RCC 7860 (cell line): ENCODE data around the gene MATN1.
"Not testable (repeated sequence)": the region's sequence is repeated elsewhere in the genome, so short reads cannot be mapped to it uniquely, and the experiment has no call there.

Experiments
- DNase-seq: peaks from one replicate; pipeline ENCODE4 v3.0.0-alpha.2; 2015; ENCODE audit warnings: low spot score
- FAIRE-seq: peaks from 2 replicates; lab custom pipeline; 2012; peaks lifted over from hg19 to GRCh38; lab: Jason Lieb, UNC

MATN1 gene, protein sequence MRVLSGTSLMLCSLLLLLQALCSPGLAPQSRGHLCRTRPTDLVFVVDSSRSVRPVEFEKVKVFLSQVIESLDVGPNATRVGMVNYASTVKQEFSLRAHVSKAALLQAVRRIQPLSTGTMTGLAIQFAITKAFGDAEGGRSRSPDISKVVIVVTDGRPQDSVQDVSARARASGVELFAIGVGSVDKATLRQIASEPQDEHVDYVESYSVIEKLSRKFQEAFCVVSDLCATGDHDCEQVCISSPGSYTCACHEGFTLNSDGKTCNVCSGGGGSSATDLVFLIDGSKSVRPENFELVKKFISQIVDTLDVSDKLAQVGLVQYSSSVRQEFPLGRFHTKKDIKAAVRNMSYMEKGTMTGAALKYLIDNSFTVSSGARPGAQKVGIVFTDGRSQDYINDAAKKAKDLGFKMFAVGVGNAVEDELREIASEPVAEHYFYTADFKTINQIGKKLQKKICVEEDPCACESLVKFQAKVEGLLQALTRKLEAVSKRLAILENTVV

GRCh38 chr1:30723331-30723755 is at the start of gene MATN1:
Gene MATN1 (minus strand): TSS chr1:30723585. CDS start chr1:30723551, 34 bp downstream.
- FAIRE-seq = no peak

GRCh38 chr1:30771005-30771404 is 47.6 kb upstream of the MATN1 start:
- DNase-seq (no peak), FAIRE-seq (no peak)

More at GRCh38 chr1:30723331-30723755, at the start of gene MATN1:
- no peak for DNase-seq

DNA sequence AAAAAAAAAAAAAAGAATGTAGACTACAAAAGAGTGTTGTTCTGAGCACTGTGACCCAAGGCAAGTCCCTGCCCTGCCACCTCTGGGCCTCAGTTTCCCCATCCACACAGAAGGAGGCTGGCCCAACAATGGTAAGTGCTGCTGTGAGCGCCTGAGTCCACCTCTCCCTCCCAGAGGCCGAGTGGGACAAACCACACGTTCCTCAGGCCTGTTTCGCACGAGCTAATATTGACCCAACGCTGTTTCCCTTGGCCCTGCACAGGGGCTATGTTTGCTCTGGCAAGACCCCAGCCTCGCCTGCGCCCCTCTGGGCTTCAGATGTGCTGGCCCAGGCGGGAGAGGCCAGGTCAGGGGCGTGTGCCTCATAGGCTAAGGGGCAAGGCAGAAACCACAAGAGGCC is 46.8 kb upstream of the MATN1 start:
- DNase-seq (no peak), FAIRE-seq (no peak)

DNA sequence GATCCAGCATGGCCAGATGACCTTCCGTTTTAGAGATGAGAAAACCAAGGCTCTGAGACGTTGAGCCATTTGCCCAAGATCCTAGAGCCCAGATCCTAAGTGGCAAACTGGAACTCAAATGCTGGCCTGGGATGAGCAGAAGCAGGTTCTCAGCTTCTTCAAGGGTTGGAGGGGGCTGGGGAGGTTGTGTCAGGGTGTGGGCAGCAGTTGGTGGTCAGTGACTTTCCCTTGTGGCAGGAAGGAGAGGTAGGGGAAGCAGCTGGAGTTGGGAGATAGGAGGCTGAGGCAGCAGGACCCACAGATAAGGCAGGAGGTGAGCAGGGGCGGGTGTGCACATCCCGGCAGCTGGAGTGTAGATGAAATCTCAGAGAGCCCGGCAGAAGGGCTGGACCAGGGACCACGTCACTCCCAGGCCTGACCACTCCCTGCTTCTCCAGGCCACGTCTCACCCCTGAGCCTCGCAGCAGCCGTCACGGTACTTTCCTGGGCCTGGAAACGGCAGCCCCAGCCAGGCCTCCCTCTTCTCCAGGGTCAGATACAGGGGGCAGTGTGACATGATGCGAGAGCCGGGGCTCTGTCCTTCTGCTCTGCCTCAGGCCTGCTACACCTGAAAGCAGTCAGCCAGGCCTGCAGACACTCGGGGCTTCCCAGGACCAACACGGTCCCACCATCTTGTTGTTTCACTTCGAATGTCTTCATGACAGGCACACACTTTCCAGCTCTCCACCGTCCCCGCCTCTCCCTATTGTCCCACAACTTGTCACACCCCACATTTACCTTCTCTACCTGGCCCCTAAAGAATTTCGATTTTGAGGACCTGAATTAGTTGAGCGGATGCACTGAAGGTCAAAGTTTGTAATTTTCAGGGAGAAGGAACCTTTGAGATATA is 45.7 kb upstream of the MATN1 start:
- no peak for FAIRE-seq
- DNase-seq = no peak

DNA sequence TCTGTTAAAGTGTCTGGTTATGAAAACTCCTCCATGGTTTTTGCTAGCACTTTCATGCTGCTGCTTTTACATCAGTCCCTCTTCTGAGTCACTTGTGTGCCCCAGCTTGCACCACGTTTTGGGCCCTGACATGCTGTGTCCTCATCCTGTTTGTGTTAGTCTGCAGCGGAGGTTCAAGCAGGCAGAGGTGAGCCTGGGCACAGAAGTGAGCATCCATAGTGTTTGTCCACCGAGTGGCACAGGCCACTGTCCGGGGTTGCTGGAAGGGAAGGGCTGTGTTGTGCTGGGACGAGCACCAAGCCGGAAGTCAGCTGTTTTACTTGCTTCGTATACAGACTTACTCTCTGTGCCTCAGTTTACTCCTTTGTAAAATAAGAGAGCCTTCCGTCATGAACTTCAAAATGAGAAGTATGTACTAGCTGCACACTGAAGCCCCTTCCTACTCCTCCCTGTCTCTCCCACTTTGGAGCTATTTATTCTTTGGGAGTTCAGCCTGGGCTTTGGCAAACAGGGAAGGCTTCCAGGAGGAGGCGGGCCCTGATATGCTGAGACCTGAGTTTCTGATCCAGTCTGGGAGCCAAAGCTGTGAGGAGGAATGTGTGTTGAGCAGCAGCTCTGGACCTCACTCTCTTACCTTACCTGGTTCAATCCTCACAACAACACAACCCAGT is 44.9 kb upstream of the MATN1 start:
- FAIRE-seq (no peak), DNase-seq (no peak)

DNA sequence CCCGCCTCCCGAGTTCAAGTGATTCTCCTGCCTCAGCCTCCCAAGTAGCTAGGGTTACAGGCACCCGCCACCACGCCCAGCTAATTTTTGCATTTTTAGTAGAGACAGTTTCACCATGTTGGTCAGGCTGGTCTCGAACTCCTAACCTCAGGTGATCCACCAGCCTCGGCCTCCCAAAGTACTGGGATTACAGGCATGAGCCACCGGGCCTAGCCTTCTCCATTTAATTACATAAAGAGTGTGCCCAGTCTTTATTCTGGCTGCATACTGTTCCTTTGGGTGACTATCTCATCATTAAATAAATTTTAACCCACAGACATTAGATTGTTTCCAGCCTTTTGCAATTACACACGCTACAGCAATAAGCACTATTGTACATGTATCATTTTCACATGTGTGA is 43.6 kb upstream of the MATN1 start:
- not testable (repeated sequence) for FAIRE-seq

GRCh38 chr1:30765556-30766434 is 42.4 kb upstream of the MATN1 start:
- FAIRE-seq = no peak
- no peak for DNase-seq

More for the DNA sequence above, 43.6 kb upstream of the MATN1 start:
- not testable (repeated sequence) for DNase-seq

- DNase-seq (no peak), FAIRE-seq (no peak)
These were observed 41.7 kb upstream of the MATN1 start for GRCh38 chr1:30764939-30765555.

- DNase-seq (no peak), FAIRE-seq (no peak)
These were observed 41.0 kb upstream of the MATN1 start for GRCh38 chr1:30764396-30764795.

DNA sequence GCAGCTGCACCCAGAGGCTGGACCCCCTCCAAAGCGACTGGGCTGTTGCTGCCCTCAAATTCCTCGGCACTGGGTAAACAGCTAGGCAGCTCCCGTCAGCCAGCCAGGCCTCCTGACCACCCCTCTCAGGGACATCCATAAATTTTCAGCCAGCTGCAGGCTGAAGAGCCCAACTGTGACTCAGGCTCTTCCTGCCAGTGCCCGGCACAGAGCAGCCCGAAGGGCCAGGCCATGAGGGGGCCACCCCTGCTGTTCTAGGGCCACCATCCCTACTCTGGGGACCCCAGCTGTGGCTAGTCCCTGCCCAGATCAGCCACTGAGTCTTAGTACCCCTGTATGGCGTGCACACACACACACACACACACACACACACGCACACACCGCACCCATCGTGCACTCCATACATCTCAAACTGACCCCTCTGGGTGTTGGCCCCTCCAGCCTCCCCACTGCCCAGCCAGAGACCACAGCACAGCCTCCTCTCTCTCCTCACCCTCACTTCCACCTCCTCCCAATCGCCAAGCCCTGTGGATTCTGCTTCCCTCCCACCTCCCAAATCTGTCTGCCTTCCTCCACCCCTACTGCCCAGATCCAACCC is 40.4 kb upstream of the MATN1 start:
- FAIRE-seq = no peak
- no peak for DNase-seq

DNA sequence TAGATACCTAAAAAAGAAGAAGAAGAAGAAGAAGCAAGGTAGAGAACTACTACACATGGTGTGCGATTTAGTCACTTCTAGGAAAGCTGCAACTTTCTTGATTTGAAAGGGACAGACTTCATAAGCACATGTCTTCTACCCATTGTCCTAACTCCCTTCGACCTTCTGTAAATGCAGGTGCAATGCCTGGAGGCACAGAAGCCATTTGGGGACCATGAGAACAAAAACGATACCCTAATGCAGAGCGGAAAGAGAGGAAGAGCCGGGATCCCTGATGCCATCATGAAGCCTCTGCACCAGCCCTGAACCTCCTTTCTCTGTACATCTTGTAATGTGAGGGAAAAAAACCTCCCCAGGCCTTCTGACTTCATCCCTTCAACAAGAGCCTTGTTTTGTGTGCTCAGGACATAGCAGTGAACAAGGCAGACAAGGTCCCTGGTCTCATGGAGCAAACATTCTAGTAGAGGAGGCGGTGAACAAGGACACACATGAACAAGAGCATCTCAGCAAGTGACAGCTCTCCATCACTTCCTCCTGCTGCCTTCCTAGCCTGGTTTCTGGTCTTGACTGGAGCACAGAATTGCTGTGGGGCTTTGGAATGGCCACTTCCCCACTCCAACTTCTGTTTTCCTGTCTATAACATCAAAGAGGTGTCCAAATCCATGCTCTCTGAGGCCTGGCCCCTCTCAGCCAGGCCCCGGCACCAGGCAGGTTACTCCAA is 39.7 kb upstream of the MATN1 start:
- no peak for DNase-seq
- FAIRE-seq = no peak

- DNase-seq = no peak
- FAIRE-seq = no peak
These were observed 39.0 kb upstream of the MATN1 start for GRCh38 chr1:30762152-30762929.

DNA sequence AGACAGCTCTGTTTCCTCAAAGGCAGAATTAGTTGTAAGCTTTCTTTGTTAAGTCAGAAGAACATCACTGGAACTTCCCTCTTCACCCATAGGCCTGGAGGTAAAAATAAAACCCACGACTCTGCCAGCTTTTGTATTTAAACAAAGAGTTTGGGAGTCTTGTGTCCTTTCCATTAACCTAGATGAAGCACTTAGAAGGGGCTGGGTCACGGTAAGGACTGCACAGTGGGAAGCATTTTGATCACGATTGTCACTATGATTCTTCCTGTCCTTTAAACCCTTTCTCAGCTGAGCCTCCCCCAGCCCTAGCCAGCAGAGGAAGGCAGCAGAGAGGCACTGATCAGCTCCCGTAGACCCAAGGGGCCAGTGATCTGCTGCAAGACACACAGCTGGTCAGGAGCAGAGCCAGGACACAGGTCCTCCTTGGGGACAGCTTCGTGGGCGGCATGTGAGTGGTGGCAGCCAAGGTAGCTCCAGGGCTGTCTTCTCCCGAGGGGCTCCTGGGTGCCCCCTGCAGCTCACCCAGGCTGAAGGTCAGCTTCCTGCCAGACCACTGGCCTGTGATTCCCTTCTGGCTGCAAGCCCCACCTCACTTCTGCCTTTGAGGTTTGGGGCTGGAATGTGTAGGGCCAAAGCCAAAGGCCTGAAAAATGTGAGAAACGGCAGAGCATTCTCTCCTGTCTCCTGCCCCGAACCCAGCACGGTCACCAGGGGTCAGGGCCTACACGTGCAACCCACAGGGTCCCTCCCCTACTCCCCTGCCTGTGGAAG is 38.2 kb upstream of the MATN1 start:
- FAIRE-seq (no peak), DNase-seq (no peak)

DNA sequence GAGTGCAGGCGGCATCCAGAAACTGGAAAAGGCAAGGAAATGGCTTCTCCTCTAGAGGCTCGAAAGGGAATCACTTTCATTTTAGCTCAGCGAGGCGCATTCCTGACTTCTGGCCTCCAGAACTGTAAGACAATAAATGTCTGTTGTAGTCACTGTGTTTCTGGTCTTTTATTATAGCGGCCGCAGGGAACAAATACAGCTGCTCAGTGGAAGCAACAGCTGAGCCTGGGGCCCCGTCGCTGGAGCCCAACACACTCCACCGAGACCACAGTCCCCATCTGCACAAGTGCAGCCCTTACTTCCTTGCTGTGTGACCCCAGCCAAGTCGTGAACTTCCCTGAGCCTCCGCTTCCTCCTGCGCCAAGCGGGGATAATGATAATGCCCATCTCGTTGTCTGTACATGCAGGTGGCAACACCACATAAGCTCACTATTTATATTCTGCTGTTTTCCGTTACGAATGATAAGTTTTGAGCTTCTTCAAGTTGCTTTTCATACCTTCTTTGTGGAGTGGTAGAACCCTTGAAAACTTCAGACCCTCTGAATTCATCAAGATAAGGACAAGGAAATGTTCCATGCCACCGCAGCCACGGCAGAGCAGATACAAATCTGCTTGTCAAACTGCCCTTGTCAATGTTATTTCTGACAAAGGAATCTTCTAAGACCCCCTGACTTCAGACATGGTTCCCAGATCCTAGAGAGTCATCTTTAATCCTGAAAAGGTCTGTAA is 37.4 kb upstream of the MATN1 start:
- FAIRE-seq (no peak), DNase-seq (no peak)

DNA sequence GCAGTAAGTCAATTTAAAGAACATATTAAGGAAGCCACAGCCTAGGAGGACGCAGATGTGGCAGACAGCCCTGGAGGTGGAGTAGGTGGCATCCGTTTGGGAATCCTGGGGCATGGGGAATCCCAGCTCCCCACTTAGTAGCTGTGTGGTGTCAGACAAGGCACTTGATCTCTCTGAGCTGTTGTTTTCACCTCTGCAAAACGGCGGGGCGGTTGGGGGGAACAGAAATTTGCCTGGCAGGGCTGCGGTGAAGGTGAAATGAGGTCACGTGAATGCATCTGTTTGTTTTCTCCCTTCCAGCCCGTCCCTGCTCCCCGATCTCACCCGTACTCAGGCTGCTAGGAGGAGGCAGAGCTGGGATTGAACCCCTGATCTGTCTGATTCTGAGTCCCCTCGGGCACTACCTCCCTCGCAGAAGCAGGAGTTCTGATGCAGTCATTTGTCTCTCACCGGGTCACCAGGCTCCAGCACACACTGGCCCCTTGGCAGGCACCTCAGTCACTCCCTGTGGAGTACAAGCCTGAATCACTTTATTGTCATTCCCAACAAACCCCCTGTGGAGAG is 36.4 kb upstream of the MATN1 start:
- FAIRE-seq (no peak), DNase-seq (peak; percentile 44)

GRCh38 chr1:30758785-30759380 is 35.5 kb upstream of the MATN1 start:
- FAIRE-seq (no peak), DNase-seq (no peak)
